ENCODE results near the gene MED15. TPM values are rescaled to one million over a fixed set of nuclear protein-coding genes. Genes with fewer than 3 reads are reported as not detected.
A peak's percentile ranks its signal among the peaks of the same experiment; 100 is the strongest.

Gene MED15
- total RNA-seq, 1 donor from 2014 or later = 105 TPM

DNA sequence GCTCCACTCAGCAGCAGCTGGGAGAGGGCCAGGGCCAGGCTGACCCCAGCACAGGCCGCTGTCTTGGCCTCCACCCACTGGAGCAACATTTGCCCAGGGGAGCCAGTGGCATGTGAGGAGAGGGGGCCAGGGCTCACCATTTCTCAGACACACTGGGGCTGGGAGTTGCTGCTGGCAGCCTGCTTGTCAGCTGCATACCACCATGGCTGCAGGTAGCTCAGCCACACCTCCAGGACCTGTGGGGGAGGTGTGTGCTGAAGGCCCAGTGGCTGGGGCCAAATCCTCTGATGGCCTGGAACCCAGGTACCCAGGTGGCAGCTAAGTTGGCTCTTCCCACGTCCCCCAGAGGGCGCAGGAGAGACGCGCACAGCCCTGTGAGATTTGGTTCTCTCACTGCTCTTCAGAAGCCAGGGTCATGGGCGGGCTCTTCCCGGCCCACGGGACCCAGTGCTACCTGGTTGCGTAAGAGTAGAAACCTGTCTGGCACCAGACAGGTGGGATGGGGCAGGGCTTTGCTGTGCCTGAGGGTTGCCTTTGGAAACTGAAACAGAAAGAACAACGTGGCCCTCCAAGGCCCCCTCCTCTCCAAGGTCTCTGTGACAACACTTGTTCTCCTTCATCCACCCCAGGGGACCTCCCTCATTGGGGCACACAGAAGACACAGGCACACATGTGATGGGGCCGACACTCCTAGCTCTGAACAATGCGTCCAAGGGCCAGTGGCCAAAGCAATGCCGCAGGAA is 98.8 kb downstream of the MED15 start:
- Histone ChIP-seq H3K27me3 (ENCODE audit: low read depth) (no peaks in the 10 kb centered on the region), H3K27ac (peak overlapping the region; percentile 58), H3K36me3 (no peaks in the 10 kb centered on the region), H3K4me1 (peaks cover 9% of the 10 kb centered on the region), H3K9me3 (no peaks in the 10 kb centered on the region), H3K4me3 (peak overlapping the region; percentile 25)
- DNase-seq (peak; percentile 91), ATAC-seq (peak; percentile 95)
- TF ChIP-seq, protein P1, sequence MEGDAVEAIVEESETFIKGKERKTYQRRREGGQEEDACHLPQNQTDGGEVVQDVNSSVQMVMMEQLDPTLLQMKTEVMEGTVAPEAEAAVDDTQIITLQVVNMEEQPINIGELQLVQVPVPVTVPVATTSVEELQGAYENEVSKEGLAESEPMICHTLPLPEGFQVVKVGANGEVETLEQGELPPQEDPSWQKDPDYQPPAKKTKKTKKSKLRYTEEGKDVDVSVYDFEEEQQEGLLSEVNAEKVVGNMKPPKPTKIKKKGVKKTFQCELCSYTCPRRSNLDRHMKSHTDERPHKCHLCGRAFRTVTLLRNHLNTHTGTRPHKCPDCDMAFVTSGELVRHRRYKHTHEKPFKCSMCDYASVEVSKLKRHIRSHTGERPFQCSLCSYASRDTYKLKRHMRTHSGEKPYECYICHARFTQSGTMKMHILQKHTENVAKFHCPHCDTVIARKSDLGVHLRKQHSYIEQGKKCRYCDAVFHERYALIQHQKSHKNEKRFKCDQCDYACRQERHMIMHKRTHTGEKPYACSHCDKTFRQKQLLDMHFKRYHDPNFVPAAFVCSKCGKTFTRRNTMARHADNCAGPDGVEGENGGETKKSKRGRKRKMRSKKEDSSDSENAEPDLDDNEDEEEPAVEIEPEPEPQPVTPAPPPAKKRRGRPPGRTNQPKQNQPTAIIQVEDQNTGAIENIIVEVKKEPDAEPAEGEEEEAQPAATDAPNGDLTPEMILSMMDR (IDR thresholded peaks at IDR 0.05) = peak; percentile 78
- intact Hi-C loops (cut with DNase I) = no loop called here

DNA sequence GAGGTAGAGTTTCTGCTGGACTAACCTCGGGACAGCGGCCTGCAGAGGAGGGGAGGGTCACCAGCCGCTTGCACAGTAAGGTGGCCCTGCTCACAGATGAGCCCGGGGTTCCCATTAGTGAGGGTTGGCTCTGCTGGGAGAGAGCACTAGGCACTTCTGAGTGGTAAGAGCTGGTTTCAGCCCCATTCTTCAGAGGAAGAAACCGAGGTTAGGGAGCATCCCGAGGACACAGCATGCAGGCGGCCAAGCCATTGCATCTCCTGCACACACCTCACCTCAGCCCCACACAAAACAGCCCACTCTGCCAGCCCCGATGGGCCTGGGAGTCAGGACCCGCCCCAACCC is 99.3 kb downstream of the MED15 start:
- DNase-seq = no peak
- Histone ChIP-seq H3K27me3 (ENCODE audit: low read depth) (no peaks in the 10 kb centered on the region), H3K27ac (peak overlapping the region; percentile 58), H3K36me3 (no peaks in the 10 kb centered on the region), H3K4me3 (peak overlapping the region; percentile 25), H3K9me3 (no peaks in the 10 kb centered on the region), H3K4me1 (peaks cover 9% of the 10 kb centered on the region)
- TF ChIP-seq, protein P1 (IDR thresholded peaks at IDR 0.05) = no peak
- intact Hi-C loops (cut with DNase I) = no loop called here
- ATAC-seq = no peak

DNA sequence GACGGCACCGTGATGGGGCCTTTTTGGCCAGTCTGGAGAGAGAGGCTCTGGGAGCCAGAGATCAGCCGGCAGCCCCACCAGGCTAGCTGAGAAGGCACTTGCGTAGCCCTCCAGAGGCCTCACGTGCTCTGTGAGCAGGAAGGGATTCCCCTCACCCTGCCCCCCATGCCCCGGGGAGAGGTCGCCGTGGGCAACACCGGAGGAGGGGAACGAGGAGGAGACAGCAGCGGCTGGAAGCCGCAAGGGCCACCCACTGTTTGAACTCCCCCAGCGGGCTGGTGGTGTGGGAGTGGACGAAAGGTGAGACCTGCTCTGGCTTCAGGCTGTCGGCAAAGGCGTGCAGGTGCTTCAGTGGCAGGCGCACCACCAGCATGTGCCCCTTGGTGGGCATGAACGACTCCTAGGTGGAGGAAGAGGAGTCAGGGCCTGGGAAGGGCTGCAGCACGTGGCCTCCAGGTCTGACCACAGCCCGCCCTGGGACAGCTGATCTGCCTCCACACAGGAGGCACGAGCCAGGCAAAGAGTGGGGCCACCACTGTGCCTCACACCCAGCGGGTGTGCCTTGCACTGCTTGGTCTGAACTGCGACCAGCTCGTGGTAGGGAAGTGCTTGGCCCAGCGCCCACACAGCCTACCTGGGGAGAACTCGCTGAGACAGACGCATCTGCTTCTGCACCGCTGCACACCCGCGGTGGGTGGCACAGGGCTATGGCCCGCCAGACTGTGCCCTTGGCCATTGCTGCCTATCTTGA is 99.9 kb downstream of the MED15 start:
- H3K27me3 ChIP-seq (ENCODE audit: low read depth) = no peaks in the 10 kb centered on the region
- H3K4me1 ChIP-seq = peaks cover 9% of the 10 kb centered on the region
- intact Hi-C loops (cut with DNase I) = no loop called here
- H3K4me3 ChIP-seq = no peak overlapping the region
- no peaks in the 10 kb centered on the region for H3K9me3 ChIP-seq
- no peak overlapping the region for H3K27ac ChIP-seq
- ATAC-seq (no peak), DNase-seq (peak; percentile 51)
- TF ChIP-seq, protein P1 (IDR thresholded peaks at IDR 0.05) = no peak
- H3K36me3 ChIP-seq = no peaks in the 10 kb centered on the region

DNA sequence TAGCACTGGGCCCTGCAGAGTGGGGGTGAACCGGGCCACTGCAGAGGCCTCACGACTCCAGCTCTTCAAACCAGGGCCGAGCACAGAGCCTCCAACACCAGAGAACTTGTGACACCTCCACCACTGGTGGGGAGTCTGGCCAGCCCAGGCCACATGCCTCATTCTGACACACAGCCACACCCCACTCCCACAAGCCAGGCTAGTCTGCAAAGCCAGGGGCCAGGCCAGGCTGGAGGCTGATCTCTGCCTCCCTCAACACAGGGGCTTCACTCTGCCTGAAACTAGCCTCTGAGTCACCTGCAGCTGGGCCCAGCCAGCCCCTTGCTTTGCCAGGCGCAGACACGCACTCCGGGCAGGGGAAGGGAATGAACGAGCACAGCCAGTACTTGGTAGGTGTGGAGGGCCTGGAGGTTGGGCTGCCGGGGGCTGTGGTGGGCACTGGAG is 102.9 kb downstream of the MED15 start:
- no peaks in the 10 kb centered on the region for H3K9me3 ChIP-seq
- H3K36me3 ChIP-seq = no peaks in the 10 kb centered on the region
- TF ChIP-seq, protein P1 (IDR thresholded peaks at IDR 0.05) = no peak
- H3K4me3 ChIP-seq = no peak overlapping the region
- intact Hi-C loops (cut with DNase I) = no loop called here
- ATAC-seq (no peak), DNase-seq (peak; percentile 30)
- peaks cover 9% of the 10 kb centered on the region for H3K4me1 ChIP-seq
- H3K27me3 ChIP-seq (ENCODE audit: low read depth) = no peaks in the 10 kb centered on the region
- H3K27ac ChIP-seq = no peak overlapping the region

DNA sequence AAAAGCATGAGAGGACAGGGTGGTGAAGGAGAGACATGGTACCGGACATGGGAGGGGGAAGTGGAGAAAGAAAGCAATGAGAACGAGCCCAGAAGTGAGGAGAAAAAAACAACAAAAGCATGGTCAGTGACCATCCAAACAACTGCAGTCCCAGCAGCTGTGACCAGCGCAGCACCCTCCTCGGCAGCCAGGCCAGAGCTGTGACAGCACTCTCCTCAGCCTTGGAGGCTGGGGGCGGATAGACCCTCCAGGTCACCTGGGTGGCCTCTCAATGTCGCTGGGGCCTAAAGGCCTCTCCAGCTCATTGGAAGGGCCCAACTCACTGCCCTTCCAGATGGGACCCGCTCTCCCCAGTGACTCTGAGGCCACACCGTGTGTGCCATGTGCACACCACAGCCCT is 103.3 kb downstream of the MED15 start:
- intact Hi-C loops (cut with DNase I) = no loop called here
- DNase-seq = peak; percentile 29
- peaks cover 9% of the 10 kb centered on the region for H3K4me1 ChIP-seq
- H3K36me3 ChIP-seq = no peaks in the 10 kb centered on the region
- no peaks in the 10 kb centered on the region for H3K9me3 ChIP-seq
- no peak overlapping the region for H3K27ac ChIP-seq
- ATAC-seq = no peak
- H3K27me3 ChIP-seq (ENCODE audit: low read depth) = no peaks in the 10 kb centered on the region
- TF ChIP-seq, protein P1 (IDR thresholded peaks at IDR 0.05) = no peak
- H3K4me3 ChIP-seq = no peak overlapping the region
